HepG2 (cell line): ENCODE results near the gene MARS2. TPM values are rescaled to one million over a fixed set of nuclear protein-coding genes. Genes with fewer than 3 reads are reported as not detected.

Source experiments
- ATAC-seq: fragments of 200-7000 bp; cut with Tn5 transposase; 3 replicates; pipeline ENCODE4 v1.9.1; 2020; ENCODE audit warnings: mild to moderate bottlenecking, moderate library complexity
- BruUV-seq: library from RNA; stranded (reverse); fragments of 400-500 nt; replicated peaks from 2 replicates; lab custom pipeline; 2021; lab: Mats Ljungman, UMichigan
- CTCF ChIA-PET: fragments of 300-600 bp; formaldehyde crosslinking; extraction: SDS; loops from one replicate; lab custom pipeline; 2021; ENCODE audit warnings: low total read pairs, inconsistent platforms, low intra/inter-chr PET ratio; lab: Yijun Ruan, JAX
- POLR2A ChIA-PET: fragments of 350-600 bp; sonication (Branson Sonifier 250); formaldehyde crosslinking; loops from one replicate; lab custom pipeline; 2020; ENCODE audit warnings: antibody characterized with exemption, inconsistent platforms; lab: Yijun Ruan, JAX
- DNase-seq: peaks from one replicate; pipeline ENCODE4 v3.0.0-alpha.2; 2015; ENCODE audit warnings: low spot score
- FAIRE-seq: peaks from 3 replicates; lab custom pipeline; 2011; peaks lifted over from hg19 to GRCh38; lab: Jason Lieb, UNC
- H2AFZ ChIP-seq: one replicate; pipeline ENCODE4 v1.6.1; 2011; ENCODE audit warnings: low read length, inconsistent platforms
- H3K27ac ChIP-seq: fragments of 300-600 bp; 3 replicates; pipeline ENCODE4 v1.8.0; 2011; ENCODE audit warnings: mixed run types, mild to moderate bottlenecking, mixed read lengths, low read length, inconsistent platforms; ENCODE audit not compliant: insufficient read depth; ENCODE audit errors: extremely low read length
- H3K27me3 ChIP-seq, 2 experiments: fragments of 200-600 bp in 1 of 2; 2 replicates in 1 of 2; 3 replicates in 1 of 2; pipeline versions ENCODE4 v1.6.0 to v1.8.0; 2011; ENCODE audit warnings: low read length in 2 of 2, mild to moderate bottlenecking in 2 of 2, moderate library complexity in 2 of 2, inconsistent platforms in 1 of 2; ENCODE audit not compliant: insufficient read depth in 2 of 2, control insufficient read depth in 1 of 2
- H3K36me3 ChIP-seq, 2 experiments: fragments of 200-600 bp in 1 of 2; replicated peaks in 1 of 2; 2 replicates in 1 of 2; 3 replicates in 1 of 2; pipeline versions ENCODE4 v1.5.1 to v1.8.0; 2011; ENCODE audit warnings: low read length in 2 of 2, inconsistent platforms in 1 of 2; ENCODE audit not compliant: insufficient read depth in 2 of 2, control insufficient read depth in 1 of 2
- H3K4me1 ChIP-seq: 2 replicates; pipeline ENCODE4 v1.5.1; 2012; ENCODE audit warnings: low read length, inconsistent platforms; ENCODE audit not compliant: insufficient read depth
- H3K4me2 ChIP-seq: 2 replicates; pipeline ENCODE4 v1.6.0; 2011; ENCODE audit warnings: low read depth, low read length, inconsistent platforms
- H3K4me3 ChIP-seq, 3 experiments: fragments of 200-600 bp in 1 of 3; sonication (generic), shearing (Covaris generic) in 1 of 3; replicated peaks in 1 of 3; 2 replicates each; pipeline ENCODE4 v1.5.1; 2011 to 2016; ENCODE audit warnings: low read length in 3 of 3, inconsistent platforms in 2 of 3, low read depth in 2 of 3, mild to moderate bottlenecking in 2 of 3, control low read depth in 1 of 3, mixed read lengths in 1 of 3; ENCODE audit not compliant: insufficient read depth in 1 of 3
- H3K79me2 ChIP-seq: one replicate; pipeline ENCODE4 v1.6.1; 2011; ENCODE audit warnings: low read length, inconsistent platforms; ENCODE audit not compliant: insufficient read depth
- H3K9ac ChIP-seq: 2 replicates; pipeline ENCODE4 v1.6.0; 2011; ENCODE audit warnings: mild to moderate bottlenecking, low read depth, low read length, inconsistent platforms; ENCODE audit not compliant: insufficient read depth
- H3K9me3 ChIP-seq: 2 replicates; pipeline ENCODE4 v1.5.1; 2012; ENCODE audit warnings: mild to moderate bottlenecking, low read length
- H4K20me1 ChIP-seq: 2 replicates; pipeline ENCODE4 v1.6.0; 2011; ENCODE audit warnings: inconsistent platforms, mild to moderate bottlenecking, low read length, moderate library complexity; ENCODE audit not compliant: insufficient read depth
- ATF7 ChIP-seq, 2 experiments: fragments of 450-650 bp in 1 of 2; sonication (generic) in 1 of 2; formaldehyde crosslinking in 1 of 2; IDR thresholded peaks; 2 replicates each; pipeline versions ENCODE4 v1.4.0 to v1.6.1; 2016 to 2020; ENCODE audit warnings: antibody characterized with exemption in 1 of 2, mild to moderate bottlenecking in 1 of 2, missing genetic modification reagents in 1 of 2
- CERS6 ChIP-seq: sonication (generic); formaldehyde crosslinking; IDR thresholded peaks from 2 replicates; pipeline ENCODE4 v1.5.0; 2020; ENCODE audit warnings: missing genetic modification reagents
- CREB1 ChIP-seq, 2 experiments: fragments of 450-650 bp in 1 of 2; IDR thresholded peaks; 2 replicates each; pipeline ENCODE4 v1.6.1; 2016 to 2017; ENCODE audit warnings: control low read depth in 1 of 2, mild to moderate bottlenecking in 1 of 2, missing compliant biosample characterization in 1 of 2, missing genetic modification characterization in 1 of 2
- NR2F6 ChIP-seq, 2 experiments: IDR thresholded peaks; 2 replicates each; pipeline ENCODE4 v1.6.1; 2016; ENCODE audit warnings: antibody characterized with exemption in 1 of 2, mild to moderate bottlenecking in 1 of 2
- RARG ChIP-seq: sonication (generic); formaldehyde crosslinking; IDR thresholded peaks from 2 replicates; pipeline ENCODE4 v1.4.0; 2020; ENCODE audit warnings: low read depth, mild to moderate bottlenecking, missing genetic modification reagents
- TOPORS ChIP-seq: sonication (generic); formaldehyde crosslinking; IDR thresholded peaks from 2 replicates; pipeline ENCODE4 v1.8.0; 2023; ENCODE audit warnings: mild to moderate bottlenecking, missing genetic modification reagents
- ZNF276 ChIP-seq: sonication (generic); formaldehyde crosslinking; IDR thresholded peaks from 2 replicates; pipeline ENCODE4 v1.4.0; 2020; ENCODE audit warnings: mild to moderate bottlenecking, low read depth, missing genetic modification reagents
- ZNF34 ChIP-seq: sonication (generic); formaldehyde crosslinking; IDR thresholded peaks from 2 replicates; pipeline ENCODE4 v1.4.0; 2020; ENCODE audit warnings: mild to moderate bottlenecking, missing genetic modification reagents, borderline replicate concordance
- ZNF512 ChIP-seq: sonication (generic); formaldehyde crosslinking; IDR thresholded peaks from 2 replicates; pipeline ENCODE4 v1.4.0; 2020; ENCODE audit warnings: mild to moderate bottlenecking, missing genetic modification reagents
- ZSCAN5A ChIP-seq: sonication (generic); formaldehyde crosslinking; IDR thresholded peaks from 2 replicates; pipeline ENCODE4 v1.8.0; 2022; ENCODE audit warnings: mild to moderate bottlenecking, missing genetic modification reagents, borderline replicate concordance
- in situ Hi-C: cut with HindIII; loops from 2 replicates; pipeline ENCODE4 v1.10.0; 2017; ENCODE audit warnings: low pct_unique_long_range_greater_than_20kb; ENCODE audit not compliant: extremely low pct_ligation_motif_present
- intact Hi-C: fragments of 100-400 bp; cut with micrococcal nuclease; formaldehyde crosslinking; loops from one replicate; pipeline ENCODE4 v1.10.0; 2022; ENCODE audit not compliant: unreplicated experiment
- polyA plus RNA-seq, 8 experiments: library from polyadenylated mRNA; depleted of rRNA in 3 of 8; stranded (reverse) in 7 of 8; unstranded in 1 of 8; fragments of >200 nt; fragmentation: Illumina TruSeq in 4 of 8; extraction: Trizol in 4 of 8; gene quantifications; 2 replicates each; pipeline versions ENCODE4 v1.2.1 to v1.2.3, GENCODE V29; 2011 to 2016; ENCODE audit warnings: low read depth in 4 of 8, missing spikeins in 1 of 8, mixed read lengths in 1 of 8; ENCODE audit not compliant: insufficient read depth in 1 of 8
- total RNA-seq, 5 experiments: library from RNA; depleted of rRNA; stranded (reverse); fragments of >200 nt; fragmentation: Illumina TruSeq; extraction: Trizol; gene quantifications; 2 replicates each; pipeline ENCODE4 v1.2.3, GENCODE V29; 2016; ENCODE audit warnings: low read depth in 1 of 5

Gene MARS2
- total and polyA plus RNA-seq, 2 of the 13 experiments (the other 11 are each of a cell fraction or from before 2014, with no cell fraction given): 6.9 to 16.2 TPM

- BruUV-seq: no TSS peak
- CTCF ChIA-PET: no interaction called here
- H3K79me2 ChIP-seq: peaks cover 41% of the 10 kb centered on the region
Observed at GRCh38 chr2:197710424-197711042, 5.4 kb downstream of the MARS2 start.

GRCh38 chr2:197711578-197711977, 6.4 kb downstream of the MARS2 start:
- H3K4me1 ChIP-seq: peaks cover 36% of the 10 kb centered on the region
- CTCF ChIA-PET: no interaction called here
- in situ Hi-C loops (no loop called here), intact Hi-C loops (no loop called here)
- BruUV-seq: no TSS peak
- FAIRE-seq (no peak), DNase-seq (no peak), ATAC-seq (no peak)
- no peak overlapping the region for H3K4me3 ChIP-seq
- peaks cover 15% of the 10 kb centered on the region for H4K20me1 ChIP-seq
- H3K4me2 ChIP-seq: no peak overlapping the region
- H3K79me2 ChIP-seq: peaks cover 30% of the 10 kb centered on the region
- POLR2A ChIA-PET: no interaction called here
- H3K27ac ChIP-seq: no peak overlapping the region
- H3K27me3 ChIP-seq: no peaks in the 10 kb centered on the region; a peak in 1 of 5 replicates
- H2AFZ ChIP-seq: no peak overlapping the region
- peaks cover 0 to 7% of the 10 kb centered on the region in 2 experiments; a peak in 2 of 5 replicates for H3K36me3 ChIP-seq
- no peaks in the 10 kb centered on the region for H3K9me3 ChIP-seq
- no peak overlapping the region for H3K9ac ChIP-seq
- TF ChIP-seq NR2F6 (IDR thresholded peaks at IDR 0.05): no peak
- no peak for TF ChIP-seq NR2F6 (CRISPR knock-in tag; IDR thresholded peaks at IDR 0.05)
- no peak for TF ChIP-seq ZNF512 (CRISPR knock-in tag)
- TF ChIP-seq ZSCAN5A: no peak
- TF ChIP-seq RARG (CRISPR knock-in tag): no peak
- TF ChIP-seq ZNF34 (CRISPR knock-in tag): no peak
- no peak for TF ChIP-seq CERS6 (CRISPR knock-in tag)

More at GRCh38 chr2:197710424-197711042, 5.4 kb downstream of the MARS2 start:
- Histone ChIP-seq H2AFZ (no peak overlapping the region), H3K9ac (no peak overlapping the region), H4K20me1 (peaks cover 22% of the 10 kb centered on the region), H3K27me3 (no peaks in the 10 kb centered on the region; a peak in 1 of 5 replicates), H3K4me3 (no peak overlapping the region), H3K27ac (no peak overlapping the region), H3K36me3 (peaks cover 0 to 7% of the 10 kb centered on the region in 2 experiments; a peak in 2 of 5 replicates), H3K4me1 (peaks cover 37% of the 10 kb centered on the region), H3K4me2 (no peak overlapping the region), H3K9me3 (no peaks in the 10 kb centered on the region)
- no peak for TF ChIP-seq TOPORS (CRISPR knock-in tag)
- peak; percentile 14; the same call in 1 of the 2 replicates for TF ChIP-seq CREB1 (IDR thresholded peaks at IDR 0.05)
- TF ChIP-seq CREB1 (CRISPR knock-in tag; IDR thresholded peaks at IDR 0.05): no peak
- TF ChIP-seq ATF7 (IDR thresholded peaks at IDR 0.05): peak; percentile 91
- TF ChIP-seq ATF7 (CRISPR knock-in tag; IDR thresholded peaks at IDR 0.05): no peak
- TF ChIP-seq ZNF276 (CRISPR knock-in tag): no peak
- in situ Hi-C loops (no loop called here), intact Hi-C loops (no loop called here)
- FAIRE-seq (no peak), DNase-seq (no peak), ATAC-seq (no peak)
- POLR2A ChIA-PET: no interaction called here
